ENCODE measurements around the gene CALM1.

- TF ChIP-seq GABPA (IDR thresholded peaks at IDR 0.05; ENCODE audit: low read depth) (no peak), PBX3 (IDR thresholded peaks at IDR 0.05; ENCODE audit: insufficient replicate concordance, low read depth, low read length) (no peak), STAT3 (IDR thresholded peaks at IDR 0.05; ENCODE audit: low read depth, low read length) (no peak)
Observed at GRCh38 chr14:90355540-90356518, 41.0 kb upstream of the CALM1 start.

All from GM12878 (cell line).